Jurkat, Clone E6-1 (cell line): ENCODE data around the gene CRYZ.
"Not testable (repeated sequence)": the region's sequence is repeated elsewhere in the genome, so short reads cannot be mapped to it uniquely, and the experiment has no call there.

Source experiments
- DNase-seq: peaks from one replicate; pipeline ENCODE4 v3.0.0-alpha.2; 2011; ENCODE audit warnings: low read depth, low spot score
- H3K4me3 ChIP-seq: 2 replicates; pipeline ENCODE4 v1.5.1; 2011; ENCODE audit warnings: mild to moderate bottlenecking, low read length, control low read depth, moderate library complexity

The CRYZ gene

GRCh38 chr1:74732071-74732946, 541 bp downstream of the CRYZ start:
- DNase-seq: not testable (repeated sequence)
- peak overlapping the region; percentile 97 for H3K4me3 ChIP-seq

DNA sequence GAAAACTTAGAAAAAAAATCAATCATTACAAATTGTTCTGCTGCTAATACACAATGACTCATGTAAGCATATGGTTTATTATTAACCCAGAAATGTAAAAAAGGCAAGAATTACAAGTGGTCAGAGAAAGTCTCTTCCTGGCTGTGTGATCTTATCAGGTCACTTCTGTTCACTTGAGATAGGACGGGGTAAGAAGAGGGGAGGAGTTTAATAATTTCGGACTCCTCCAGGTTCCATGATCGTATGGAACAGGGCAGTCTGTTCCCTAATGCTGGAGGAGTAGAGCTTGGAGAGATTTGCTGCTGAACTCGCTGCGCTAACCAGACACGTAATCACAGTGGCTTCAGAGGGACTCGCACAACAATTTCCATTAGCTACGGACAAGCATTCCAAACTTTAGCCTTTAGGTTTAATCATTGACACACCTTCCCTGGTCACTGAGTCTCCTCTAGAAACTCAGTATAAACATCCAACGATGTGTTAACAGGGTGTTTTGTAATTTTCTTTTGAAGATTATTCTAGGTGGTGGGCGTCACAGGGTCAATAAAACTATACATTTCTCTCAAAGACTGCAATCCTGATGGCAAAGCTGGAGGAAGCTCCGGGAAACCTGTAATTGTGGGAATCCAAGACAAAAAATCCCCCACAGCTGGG, 1.3 kb downstream of the CRYZ start:
- no peak overlapping the region for H3K4me3 ChIP-seq
- no peak for DNase-seq

DNA sequence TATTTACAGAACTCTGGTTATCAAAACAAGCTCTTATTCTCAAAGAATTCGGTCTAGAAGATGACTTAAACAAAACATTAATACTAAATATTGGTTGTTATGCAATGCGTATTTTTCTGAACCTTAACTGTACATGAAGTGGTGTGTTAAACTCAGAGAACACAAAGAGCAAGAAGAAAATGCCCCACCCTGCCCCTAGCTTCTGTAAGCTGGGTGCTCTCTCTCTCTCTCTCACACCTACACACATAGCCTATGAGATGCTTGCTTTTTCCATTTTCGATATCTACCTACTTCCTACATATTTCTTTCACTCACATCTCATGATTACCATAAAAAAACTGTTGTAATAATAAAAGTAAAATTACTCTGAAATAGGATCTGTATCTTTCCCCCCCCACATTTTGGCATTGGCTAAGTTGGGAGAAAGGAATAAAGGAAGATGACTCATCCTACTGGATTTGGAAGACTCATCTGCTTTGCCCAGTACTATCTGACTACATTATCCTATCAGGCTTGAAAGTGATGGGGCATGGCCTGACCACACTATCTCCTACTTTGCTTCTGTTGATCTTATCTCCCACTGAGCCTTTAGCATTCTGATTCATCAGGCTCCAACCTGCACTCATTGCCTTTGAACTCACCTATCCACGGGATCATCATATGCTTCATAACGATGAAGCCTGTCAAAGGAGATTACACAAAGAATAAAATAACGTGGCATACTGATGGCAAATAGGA, 2.9 kb downstream of the CRYZ start:
- no peak overlapping the region for H3K4me3 ChIP-seq
- DNase-seq: no peak

DNA sequence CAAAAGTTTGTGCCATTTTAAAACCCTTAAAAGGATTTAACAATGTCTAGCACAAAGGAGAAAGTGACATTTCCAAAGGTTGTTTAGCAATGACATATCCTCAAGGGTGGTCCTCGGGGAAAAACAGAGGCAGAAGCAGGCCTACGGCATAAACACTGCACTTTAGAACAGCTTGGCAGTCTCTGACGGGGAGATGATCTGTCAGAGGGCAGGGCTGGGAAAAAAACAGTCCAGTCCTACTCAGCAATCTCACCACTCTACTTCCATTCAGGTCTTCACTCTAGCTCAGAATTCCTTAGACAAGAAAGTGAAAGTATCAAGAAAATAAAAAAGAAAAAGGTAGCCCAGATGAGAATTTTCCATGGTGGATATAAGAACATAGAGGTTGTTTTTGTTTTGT, 4.1 kb downstream of the CRYZ start:
- DNase-seq: no peak
- H3K4me3 ChIP-seq: no peak overlapping the region

DNA sequence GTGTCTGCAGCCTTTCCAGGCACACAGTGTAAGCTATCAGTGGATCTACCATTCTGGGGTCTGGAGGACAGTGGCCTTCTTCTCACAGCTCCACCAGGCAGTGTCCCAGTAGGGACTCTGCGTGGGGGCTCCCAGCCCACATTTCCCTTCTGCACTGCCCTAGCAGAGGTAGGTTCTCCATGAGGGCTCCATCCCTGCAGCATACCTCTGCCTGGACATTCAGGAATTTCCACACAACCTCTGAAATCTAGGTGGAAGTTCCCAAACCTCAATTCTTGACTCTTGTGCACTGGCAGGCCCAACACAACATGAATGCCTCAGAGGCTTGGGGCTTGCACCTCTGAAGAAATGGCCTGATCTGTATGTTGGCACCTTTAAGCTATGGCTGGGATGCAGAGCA, 6.8 kb downstream of the CRYZ start:
- no peak for DNase-seq
- H3K4me3 ChIP-seq: no peak overlapping the region

GRCh38 chr1:74717626-74718025, 15.2 kb downstream of the CRYZ start:
- no peak for DNase-seq
- H3K4me3 ChIP-seq: no peak overlapping the region

DNA sequence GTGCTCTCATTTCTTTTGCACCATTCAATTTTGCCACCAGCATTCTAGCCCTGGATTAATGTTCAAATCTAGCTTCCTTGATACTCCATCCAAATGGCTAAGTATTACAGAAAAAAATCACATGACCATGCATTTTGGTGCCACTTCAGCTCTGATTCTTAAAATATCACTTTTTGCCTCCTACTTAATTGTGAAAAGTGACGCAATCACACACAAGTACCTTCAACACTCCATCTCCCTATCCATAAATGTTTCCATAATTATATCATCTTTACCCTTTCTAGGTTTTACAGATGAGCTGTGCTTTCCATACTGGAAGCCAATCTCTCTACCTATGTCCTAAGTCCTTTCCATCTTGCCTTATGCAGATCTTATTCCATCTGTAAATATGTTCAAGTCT, 16.0 kb downstream of the CRYZ start:
- DNase-seq: no peak
- H3K4me3 ChIP-seq: no peak overlapping the region

GRCh38 chr1:74715806-74716205, 17.0 kb downstream of the CRYZ start:
- no peak overlapping the region for H3K4me3 ChIP-seq
- no peak for DNase-seq

- H3K4me3 ChIP-seq: no peak overlapping the region
- no peak for DNase-seq
These were observed 17.7 kb downstream of the CRYZ start for GRCh38 chr1:74715236-74715502.

- no peak overlapping the region for H3K4me3 ChIP-seq
- no peak for DNase-seq
These were observed 18.2 kb downstream of the CRYZ start for GRCh38 chr1:74714429-74715235.

DNA sequence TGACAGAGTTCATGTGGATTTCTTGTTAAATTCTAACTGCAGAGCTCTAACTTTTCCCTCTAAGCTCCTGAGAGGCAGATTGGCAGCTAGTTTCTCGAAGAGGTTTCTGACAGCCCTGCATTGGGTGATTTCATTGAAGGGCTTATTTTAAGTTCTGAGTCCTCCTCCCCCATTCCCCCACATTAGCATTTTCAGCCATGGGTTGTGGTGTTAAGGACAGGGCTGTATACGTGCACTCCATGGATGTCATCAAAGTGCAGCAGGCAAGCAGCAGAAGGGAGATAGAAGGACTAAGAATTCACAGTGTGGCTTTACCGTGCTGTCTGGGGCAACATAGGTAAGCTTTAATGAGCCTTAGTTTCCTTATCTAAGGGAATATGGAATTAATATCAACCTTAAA, 19.0 kb downstream of the CRYZ start:
- no peak for DNase-seq
- no peak overlapping the region for H3K4me3 ChIP-seq

DNA sequence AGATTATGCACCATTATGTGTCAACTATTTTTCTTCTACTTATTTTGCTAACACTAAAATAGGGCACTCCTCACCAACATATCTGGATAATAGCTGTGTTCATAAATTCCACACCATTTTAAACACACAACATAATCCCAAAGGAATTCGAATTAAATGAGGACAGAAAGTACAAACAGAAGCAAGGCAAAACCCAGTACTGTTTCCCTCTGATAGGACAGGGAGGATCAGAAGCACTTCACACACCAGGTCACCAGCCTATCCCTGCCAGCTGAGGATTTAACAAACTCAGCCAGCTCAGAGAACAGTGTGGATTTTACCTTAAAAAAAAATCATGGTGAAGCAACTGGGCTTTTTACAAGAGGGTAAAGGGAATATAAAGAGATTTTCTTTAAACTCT, 20.0 kb downstream of the CRYZ start:
- no peak overlapping the region for H3K4me3 ChIP-seq
- no peak for DNase-seq

GRCh38 chr1:74703386-74704182, 29.3 kb downstream of the CRYZ start:
- H3K4me3 ChIP-seq: no peak overlapping the region
- no peak for DNase-seq

DNA sequence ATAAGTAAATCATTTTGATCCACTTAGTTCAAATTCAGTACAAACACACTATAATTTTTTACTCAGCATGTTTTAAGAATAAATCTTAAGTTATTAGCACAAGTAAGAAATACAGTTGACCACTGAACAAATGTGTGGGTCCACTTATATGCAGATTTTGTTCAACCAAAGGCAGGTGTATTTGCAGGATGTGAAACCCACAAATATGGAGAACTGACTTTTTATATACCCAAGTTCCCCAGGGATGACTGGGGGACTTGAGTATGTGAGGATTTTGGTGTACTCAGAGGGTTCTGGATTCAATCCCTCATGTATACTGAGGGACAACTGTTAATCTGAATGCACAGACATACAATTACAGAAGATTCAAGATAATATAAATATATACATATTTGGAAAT, 33.5 kb downstream of the CRYZ start:
- no peak for DNase-seq
- H3K4me3 ChIP-seq: no peak overlapping the region

DNA sequence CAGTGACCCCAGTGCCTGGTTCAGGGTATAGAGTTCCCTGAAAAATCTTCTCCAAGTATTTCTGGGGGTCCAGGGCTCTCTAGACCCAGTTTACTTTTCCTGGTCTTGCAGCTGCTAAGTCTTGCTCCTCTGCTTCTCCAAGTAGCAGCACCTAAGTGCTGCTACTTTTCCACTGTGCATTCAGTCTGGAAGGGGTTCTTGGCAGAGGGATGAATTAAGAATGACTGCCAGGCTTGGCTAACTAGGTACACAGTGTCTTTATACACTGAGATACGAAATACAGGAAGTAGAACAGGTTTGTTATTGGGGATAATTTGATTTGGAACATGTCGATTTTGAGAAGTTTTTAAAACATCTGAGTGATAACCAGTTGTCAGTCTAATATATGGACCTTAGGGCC, 35.0 kb downstream of the CRYZ start:
- H3K4me3 ChIP-seq: no peak overlapping the region
- no peak for DNase-seq

- H3K4me3 ChIP-seq: no peak overlapping the region
- DNase-seq: no peak
These were observed 39.4 kb downstream of the CRYZ start for GRCh38 chr1:74693473-74693872.

- no peak for DNase-seq
- H3K4me3 ChIP-seq: no peak overlapping the region
These were observed 41.9 kb downstream of the CRYZ start for GRCh38 chr1:74690909-74691308.

DNA sequence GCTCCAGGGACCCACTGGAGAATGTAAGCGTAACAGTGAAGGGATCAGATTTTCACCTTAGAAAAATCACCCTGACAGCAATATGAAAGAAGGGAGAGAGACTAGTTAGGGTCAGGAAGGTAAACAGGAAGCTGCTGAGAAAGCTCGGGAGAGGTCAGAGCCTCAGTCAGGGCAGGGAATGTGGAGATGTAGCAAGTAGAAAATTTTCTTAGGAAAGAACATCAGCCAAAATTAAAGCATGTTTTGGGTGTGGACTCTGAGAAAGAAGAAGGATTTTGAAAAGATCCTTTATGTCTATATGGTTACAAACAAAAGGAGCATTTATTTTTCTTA, 42.5 kb downstream of the CRYZ start:
- no peak for DNase-seq
- H3K4me3 ChIP-seq: no peak overlapping the region
